ENCODE results near the gene SEMA4D. TPM values are rescaled to one million over a fixed set of nuclear protein-coding genes. Genes with fewer than 3 reads are reported as not detected.

Gene SEMA4D
- total RNA-seq, 1 donor from 2014 or later: 79.7 TPM

- intact Hi-C loops (cut with micrococcal nuclease): no loop called here
- peak overlapping the region; percentile 67 for H3K4me3 Mint-ChIP-seq
- POLR2A ChIA-PET: interaction anchor here (0.7 to 1.2 kb wide), 2 partner anchors 53 to 80 kb away, joined by 3 to 4 read pairs; no protein-coding TSS in a partner anchor
These were observed 55.4 kb downstream of the SEMA4D start for GRCh38 chr9:89442501-89442978.

GRCh38 chr9:89441986-89442385 lies 55.9 kb downstream of the SEMA4D start:
- H3K27ac Mint-ChIP-seq: peak overlapping the region; percentile 65
- H3K27me3 Mint-ChIP-seq: no peaks in the 10 kb centered on the region
- DNase-seq (no peak), ATAC-seq (ENCODE audit: low read depth) (no peak)
- intact Hi-C loops (cut with micrococcal nuclease): no loop called here
- ChIA-PET POLR2A (interaction anchor here (0.7 to 1.1 kb wide), 2 partner anchors 54 to 107 kb away, joined by 3 to 4 read pairs; no protein-coding TSS in a partner anchor), CTCF (interaction anchor here (3.2 kb wide), 1 partner anchor 107 kb away, joined by 17 read pairs; no protein-coding TSS in a partner anchor)
- H3K9me3 Mint-ChIP-seq: no peaks in the 10 kb centered on the region
- H3K36me3 Mint-ChIP-seq (ENCODE audit: low read depth): peaks cover 18% of the 10 kb centered on the region
- H3K4me3 Mint-ChIP-seq: peak overlapping the region; percentile 67
- TF ChIP-seq CTCF (IDR thresholded peaks at IDR 0.05): no peak
- peaks cover 81% of the 10 kb centered on the region for H3K4me1 Mint-ChIP-seq

More at GRCh38 chr9:89442501-89442978, 55.4 kb downstream of the SEMA4D start:
- Mint-ChIP-seq H3K9me3 (no peaks in the 10 kb centered on the region), H3K27ac (peak overlapping the region; percentile 65), H3K27me3 (no peaks in the 10 kb centered on the region), H3K36me3 (ENCODE audit: low read depth) (peaks cover 18% of the 10 kb centered on the region), H3K4me1 (peaks cover 81% of the 10 kb centered on the region)
- no peak for DNase-seq
- no peak for TF ChIP-seq CTCF (IDR thresholded peaks at IDR 0.05)
- CTCF ChIA-PET: interaction anchor here (3.2 kb wide), 1 partner anchor 107 kb away, joined by 17 read pairs; no protein-coding TSS in a partner anchor
- ATAC-seq (ENCODE audit: low read depth): peak; percentile 59

GRCh38 chr9:89441655-89441970 lies 56.3 kb downstream of the SEMA4D start:
- ATAC-seq (ENCODE audit: low read depth) (no peak), DNase-seq (no peak)
- Mint-ChIP-seq H3K27me3 (no peaks in the 10 kb centered on the region), H3K4me3 (no peak overlapping the region), H3K4me1 (peaks cover 83% of the 10 kb centered on the region), H3K36me3 (ENCODE audit: low read depth) (peaks cover 18% of the 10 kb centered on the region), H3K9me3 (no peaks in the 10 kb centered on the region), H3K27ac (peak overlapping the region; percentile 65)
- CTCF ChIA-PET: interaction anchor here (3.2 kb wide), 1 partner anchor 108 kb away, joined by 17 read pairs; no protein-coding TSS in a partner anchor
- POLR2A ChIA-PET: interaction anchor here (1.1 kb wide), 1 partner anchor 107 kb away, joined by 4 read pairs; no protein-coding TSS in a partner anchor
- intact Hi-C loops (cut with micrococcal nuclease): no loop called here
- no peak for TF ChIP-seq CTCF (IDR thresholded peaks at IDR 0.05)

- Mint-ChIP-seq H3K27me3 (no peaks in the 10 kb centered on the region), H3K4me1 (peaks cover 86% of the 10 kb centered on the region), H3K4me3 (no peak overlapping the region), H3K9me3 (no peaks in the 10 kb centered on the region), H3K36me3 (ENCODE audit: low read depth) (peaks cover 18% of the 10 kb centered on the region), H3K27ac (peak overlapping the region; percentile 65)
- no peak for ATAC-seq (ENCODE audit: low read depth)
- ChIA-PET CTCF (no interaction called here), POLR2A (interaction anchor here (0.6 to 1.1 kb wide), 3 partner anchors 11 to 108 kb away, joined by 3 to 4 read pairs (median 3); no protein-coding TSS in a partner anchor)
- DNase-seq: no peak
- intact Hi-C loops (cut with micrococcal nuclease): no loop called here
- TF ChIP-seq CTCF (IDR thresholded peaks at IDR 0.05): no peak
These were observed 56.8 kb downstream of the SEMA4D start for GRCh38 chr9:89440951-89441654.

- TF ChIP-seq CTCF (IDR thresholded peaks at IDR 0.05): no peak
- Mint-ChIP-seq H3K9me3 (no peaks in the 10 kb centered on the region), H3K4me3 (no peak overlapping the region), H3K36me3 (ENCODE audit: low read depth) (peaks cover 15% of the 10 kb centered on the region), H3K27ac (peak overlapping the region; percentile 24), H3K27me3 (no peaks in the 10 kb centered on the region), H3K4me1 (peaks cover 86% of the 10 kb centered on the region)
- CTCF ChIA-PET: no interaction called here
- DNase-seq (no peak), ATAC-seq (ENCODE audit: low read depth) (no peak)
- intact Hi-C loops (cut with micrococcal nuclease): no loop called here
- POLR2A ChIA-PET: interaction anchor here (0.6 to 1.2 kb wide), 4 partner anchors 8 to 62 kb away, joined by 3 to 5 read pairs (median 3); no protein-coding TSS in a partner anchor
These were observed 57.4 kb downstream of the SEMA4D start for GRCh38 chr9:89440548-89440947.

All from activated B cell treated with CpG ODN at 0.5 μM for 24 hours (primary cell).